ENCODE results near the gene NEU3.

Gene NEU3

DNA sequence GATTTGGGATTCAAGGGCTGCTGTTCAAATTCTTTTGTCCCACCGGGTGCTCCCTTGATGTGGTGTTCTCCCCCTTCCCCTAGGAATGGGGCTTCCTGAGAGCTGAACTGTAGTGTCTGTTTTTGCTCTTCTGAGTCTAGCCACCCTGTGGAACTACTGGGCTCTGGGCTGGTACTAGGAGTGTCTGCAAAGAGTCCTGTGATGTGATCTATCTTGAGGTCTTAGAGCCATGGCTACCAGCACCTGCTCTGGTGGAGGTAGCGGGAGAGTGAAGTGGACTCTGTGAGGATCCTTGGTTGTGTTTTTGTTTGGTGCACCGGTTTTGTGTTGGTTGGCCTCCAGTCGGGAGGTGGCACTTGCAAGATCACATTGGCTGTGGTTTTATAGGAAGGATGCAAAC lies 61.8 kb downstream of the NEU3 start:
- TF ChIP-seq SPI1 (IDR thresholded peaks at IDR 0.05; ENCODE audit: low read depth, low read length) = no peak
- FAIRE-seq (peak; percentile 52), DNase-seq (ENCODE audit: insufficient read length, low spot score) (no peak)

- DNase-seq (ENCODE audit: insufficient read length, low spot score) (no peak), FAIRE-seq (no peak)
- TF ChIP-seq TAF1 (IDR thresholded peaks at IDR 0.05; ENCODE audit: low read depth, low read length) = no peak
Measured at GRCh38 chr11:75051043-75051442, 62.3 kb downstream of the NEU3 start.

DNA sequence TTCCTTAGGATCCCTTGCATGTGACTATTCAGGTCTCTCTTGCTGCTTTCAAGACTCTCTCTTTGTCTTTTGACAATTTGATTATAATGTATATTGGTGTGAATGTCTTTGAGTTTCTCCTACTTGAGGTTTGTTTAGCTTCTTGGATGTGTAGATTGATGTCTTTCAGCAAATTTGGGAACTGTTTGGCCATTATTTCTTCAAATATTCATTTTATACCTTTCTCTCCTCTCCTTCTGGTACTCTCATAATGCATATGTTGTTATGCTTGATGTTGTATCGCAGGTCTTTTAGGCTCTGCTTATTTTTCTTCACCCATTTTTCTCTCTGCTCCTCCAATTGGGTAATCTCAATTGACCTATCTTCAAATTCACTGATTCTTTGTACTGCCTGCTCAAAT lies 63.7 kb downstream of the NEU3 start:
- FAIRE-seq (no peak), DNase-seq (ENCODE audit: insufficient read length, low spot score) (no peak)
- TF ChIP-seq PAX5 (IDR thresholded peaks at IDR 0.05; ENCODE audit: insufficient read depth, low read length, severe bottlenecking) (no peak), SPI1 (IDR thresholded peaks at IDR 0.05; ENCODE audit: low read depth, low read length) (no peak), POLR2A (IDR thresholded peaks at IDR 0.05; ENCODE audit: low read depth, low read length) (no peak), POU2F2 (IDR thresholded peaks at IDR 0.05; ENCODE audit: low read depth, low read length) (no peak), POLR2AphosphoS5 (IDR thresholded peaks at IDR 0.05; ENCODE audit: low read depth, low read length) (no peak), TAF1 (IDR thresholded peaks at IDR 0.05; ENCODE audit: low read depth, low read length) (no peak)

- FAIRE-seq (no peak), DNase-seq (ENCODE audit: insufficient read length, low spot score) (no peak)
- no peak for TF ChIP-seq TAF1 (IDR thresholded peaks at IDR 0.05; ENCODE audit: low read depth, low read length)
- TF ChIP-seq POLR2A (IDR thresholded peaks at IDR 0.05; ENCODE audit: low read depth, low read length) = no peak
- TF ChIP-seq SPI1 (IDR thresholded peaks at IDR 0.05; ENCODE audit: low read depth, low read length) = no peak
- TF ChIP-seq POU2F2 (IDR thresholded peaks at IDR 0.05; ENCODE audit: low read depth, low read length) = no peak
Measured at GRCh38 chr11:75055511-75055910, 66.8 kb downstream of the NEU3 start.

GRCh38 chr11:75056814-75057213 lies 68.1 kb downstream of the NEU3 start:
- DNase-seq (ENCODE audit: insufficient read length, low spot score) = no peak
- FAIRE-seq = no peak
- TF ChIP-seq SPI1 (IDR thresholded peaks at IDR 0.05; ENCODE audit: low read depth, low read length) = no peak

GRCh38 chr11:75059299-75059698 lies 70.6 kb downstream of the NEU3 start:
- FAIRE-seq = no peak
- no peak for DNase-seq (ENCODE audit: insufficient read length, low spot score)
- no peak for TF ChIP-seq POLR2AphosphoS5 (IDR thresholded peaks at IDR 0.05; ENCODE audit: low read depth, low read length)
- no peak for TF ChIP-seq TAF1 (IDR thresholded peaks at IDR 0.05; ENCODE audit: low read depth, low read length)
- TF ChIP-seq PAX5 (IDR thresholded peaks at IDR 0.05; ENCODE audit: insufficient read depth, low read length, severe bottlenecking) = no peak
- no peak for TF ChIP-seq POLR2A (IDR thresholded peaks at IDR 0.05; ENCODE audit: low read depth, low read length)
- TF ChIP-seq SPI1 (IDR thresholded peaks at IDR 0.05; ENCODE audit: low read depth, low read length) = no peak
- TF ChIP-seq POU2F2 (IDR thresholded peaks at IDR 0.05; ENCODE audit: low read depth, low read length) = no peak

DNA sequence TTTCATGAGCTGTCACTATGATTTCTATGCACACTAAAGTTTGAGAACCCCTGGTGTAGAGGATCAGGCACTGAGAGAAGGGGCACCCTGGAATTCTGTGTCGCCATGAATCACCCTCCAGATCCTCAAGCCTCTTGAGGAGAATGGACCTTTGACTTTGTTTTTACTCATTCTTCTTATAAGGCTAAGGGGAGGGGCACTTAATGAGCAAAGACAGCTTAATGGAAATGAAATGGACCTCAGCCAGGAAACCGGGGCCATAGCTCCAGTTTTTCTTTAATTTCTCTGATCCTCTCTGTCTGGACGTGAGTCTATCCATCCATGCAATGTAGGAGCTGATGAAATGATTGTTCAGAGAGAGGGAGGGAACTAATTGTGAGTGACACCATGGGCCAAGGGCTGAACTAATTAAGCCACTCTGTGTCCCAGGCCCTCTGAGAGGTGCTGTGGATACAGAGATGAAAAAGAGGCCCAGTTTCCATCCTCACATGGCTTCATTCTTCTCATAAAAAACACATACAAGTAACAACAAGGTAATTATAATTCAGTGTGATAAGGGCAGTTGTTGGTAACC lies 75.1 kb downstream of the NEU3 start:
- no peak for TF ChIP-seq POLR2A (IDR thresholded peaks at IDR 0.05; ENCODE audit: low read depth, low read length)
- FAIRE-seq (no peak), DNase-seq (ENCODE audit: insufficient read length, low spot score) (no peak)

GRCh38 chr11:75066061-75066460 lies 77.3 kb downstream of the NEU3 start:
- FAIRE-seq = no peak
- TF ChIP-seq PAX5 (IDR thresholded peaks at IDR 0.05; ENCODE audit: insufficient read depth, low read length, severe bottlenecking) (no peak), POU2F2 (IDR thresholded peaks at IDR 0.05; ENCODE audit: low read depth, low read length) (no peak), TAF1 (IDR thresholded peaks at IDR 0.05; ENCODE audit: low read depth, low read length) (no peak), POLR2AphosphoS5 (IDR thresholded peaks at IDR 0.05; ENCODE audit: low read depth, low read length) (no peak), SPI1 (IDR thresholded peaks at IDR 0.05; ENCODE audit: low read depth, low read length) (no peak)

More at GRCh38 chr11:75066061-75066460, 77.3 kb downstream of the NEU3 start:
- DNase-seq (ENCODE audit: insufficient read length, low spot score) = no peak

Measured in GM12891 (cell line).